H9 (cell line): Measurements from ENCODE around the gene UXT. TPM values are rescaled to one million over a fixed set of nuclear protein-coding genes. Genes with fewer than 3 reads are reported as not detected.

Experiments
- DNase-seq: peaks from one replicate; pipeline ENCODE4 v3.0.0-alpha.2; 2017
- H2AFZ ChIP-seq: one replicate; pipeline ENCODE4 v1.6.1; 2013; ENCODE audit warnings: mild to moderate bottlenecking, low read length, control low read depth, moderate library complexity
- H2AK5ac ChIP-seq: 2 replicates; pipeline ENCODE4 v1.6.1; 2013; ENCODE audit warnings: low read length, control low read depth, mixed read lengths; ENCODE audit not compliant: insufficient read length
- H2BK120ac ChIP-seq: one replicate; pipeline ENCODE4 v1.6.1; 2013; ENCODE audit warnings: low read depth, mild to moderate bottlenecking, low read length, control low read depth, inconsistent platforms; ENCODE audit not compliant: poor library complexity, severe bottlenecking
- H2BK12ac ChIP-seq: 2 replicates; pipeline ENCODE4 v1.6.1; 2013; ENCODE audit warnings: low read length, control low read depth, mixed read lengths, low read depth; ENCODE audit not compliant: insufficient read length
- H2BK15ac ChIP-seq: 2 replicates; pipeline ENCODE4 v1.6.1; 2013; ENCODE audit warnings: low read depth, low read length, control low read depth
- H2BK20ac ChIP-seq: one replicate; pipeline ENCODE4 v1.6.1; 2013; ENCODE audit warnings: low read depth, mild to moderate bottlenecking, low read length, control low read depth, inconsistent platforms; ENCODE audit not compliant: poor library complexity, severe bottlenecking
- H2BK5ac ChIP-seq: 2 replicates; pipeline ENCODE4 v1.6.1; 2013; ENCODE audit warnings: low read length, control low read depth, mixed read lengths; ENCODE audit not compliant: insufficient read length
- H3K14ac ChIP-seq: 2 replicates; pipeline ENCODE4 v1.6.1; 2013; ENCODE audit warnings: low read length, control low read depth; ENCODE audit not compliant: insufficient read depth
- H3K18ac ChIP-seq: 2 replicates; pipeline ENCODE4 v1.6.1; 2013; ENCODE audit warnings: low read depth, mild to moderate bottlenecking, mixed read lengths, low read length, control low read depth; ENCODE audit not compliant: insufficient read length
- H3K23ac ChIP-seq: 2 replicates; pipeline ENCODE4 v1.6.1; 2013; ENCODE audit warnings: low read length, control low read depth, mixed read lengths, low read depth; ENCODE audit not compliant: insufficient read length
- H3K23me2 ChIP-seq: 2 replicates; pipeline ENCODE4 v1.6.1; 2013; ENCODE audit warnings: low read depth, mild to moderate bottlenecking, mixed read lengths, low read length, control low read depth; ENCODE audit not compliant: insufficient read length, poor library complexity, severe bottlenecking
- H3K27ac ChIP-seq: 2 replicates; pipeline ENCODE4 v1.5.1; 2013; ENCODE audit warnings: low read length, control low read depth, mixed read lengths, low read depth; ENCODE audit not compliant: insufficient read length
- H3K27me3 ChIP-seq: 2 replicates; pipeline ENCODE4 v1.6.1; 2013; ENCODE audit warnings: low read length, control low read depth, inconsistent platforms; ENCODE audit not compliant: insufficient read depth
- H3K4ac ChIP-seq: 2 replicates; pipeline ENCODE4 v1.6.1; 2013; ENCODE audit warnings: low read depth, mild to moderate bottlenecking, control low read depth, inconsistent platforms, low read length, moderate library complexity
- H3K4me1 ChIP-seq: 2 replicates; pipeline ENCODE4 v1.6.1; 2013; ENCODE audit warnings: low read length, control low read depth, inconsistent platforms; ENCODE audit not compliant: insufficient read depth
- H3K4me2 ChIP-seq: 2 replicates; pipeline ENCODE4 v1.6.1; 2013; ENCODE audit warnings: low read length, control low read depth, mixed read lengths; ENCODE audit not compliant: insufficient read length, insufficient read depth
- H3K56ac ChIP-seq: 2 replicates; pipeline ENCODE4 v1.6.1; 2013; ENCODE audit warnings: low read depth, mild to moderate bottlenecking, mixed read lengths, low read length, control low read depth; ENCODE audit not compliant: insufficient read length
- H3K79me1 ChIP-seq: 2 replicates; pipeline ENCODE4 v1.6.1; 2013; ENCODE audit warnings: low read depth, mild to moderate bottlenecking, moderate library complexity, low read length, control low read depth, inconsistent platforms; ENCODE audit not compliant: insufficient read depth, poor library complexity, severe bottlenecking
- H3K79me2 ChIP-seq: 2 replicates; pipeline ENCODE4 v1.6.1; 2013; ENCODE audit warnings: low read length, control low read depth, inconsistent platforms; ENCODE audit not compliant: insufficient read depth
- H3K9ac ChIP-seq: 2 replicates; pipeline ENCODE4 v1.6.1; 2013; ENCODE audit warnings: low read length, control low read depth, mixed read lengths; ENCODE audit not compliant: insufficient read length; ENCODE audit errors: extremely low read depth
- H3K9me3 ChIP-seq: one replicate; pipeline ENCODE4 v1.6.1; 2013; ENCODE audit warnings: low read depth, low read length, inconsistent platforms; ENCODE audit not compliant: control insufficient read depth
- H3T11ph ChIP-seq: one replicate; pipeline ENCODE4 v1.6.1; 2013; ENCODE audit warnings: mild to moderate bottlenecking, low read length, control low read depth, inconsistent platforms
- H4K20me1 ChIP-seq: one replicate; pipeline ENCODE4 v1.6.1; 2013; ENCODE audit not compliant: control insufficient read depth, insufficient read length, insufficient read depth
- H4K5ac ChIP-seq: 2 replicates; pipeline ENCODE4 v1.6.1; 2013; ENCODE audit warnings: low read depth, mild to moderate bottlenecking, mixed read lengths, low read length, control low read depth; ENCODE audit not compliant: insufficient read length
- H4K8ac ChIP-seq: replicated peaks from 2 replicates; pipeline ENCODE4 v1.6.1; 2013; ENCODE audit warnings: low read length, control low read depth, mixed read lengths, low read depth; ENCODE audit not compliant: insufficient read length
- H4K91ac ChIP-seq: 2 replicates; pipeline ENCODE4 v1.6.1; 2013; ENCODE audit warnings: low read depth, mild to moderate bottlenecking, moderate library complexity, mixed read lengths, low read length, control low read depth; ENCODE audit not compliant: insufficient read length
- H3K27ac Mint-ChIP-seq, 3 experiments: 2 replicates in 2 of 3; 3 replicates in 1 of 3; pipeline ENCODE4 v1.8.0; 2020 to 2021; ENCODE audit warnings: mixed read lengths in 3 of 3, mild to moderate bottlenecking in 1 of 3, moderate library complexity in 1 of 3
- H3K27me3 Mint-ChIP-seq: 2 replicates; pipeline ENCODE4 v1.8.0; 2021; ENCODE audit warnings: low read depth, mild to moderate bottlenecking, moderate library complexity, mixed read lengths
- H3K36me3 Mint-ChIP-seq, 3 experiments: 2 replicates in 2 of 3; 3 replicates in 1 of 3; pipeline ENCODE4 v1.8.0; 2020 to 2021; ENCODE audit warnings: low read depth in 3 of 3, mixed read lengths in 3 of 3; ENCODE audit not compliant: insufficient read depth in 1 of 3
- H3K4me1 Mint-ChIP-seq, 2 experiments: 2 replicates each; pipeline ENCODE4 v1.8.0; 2020; ENCODE audit warnings: mixed read lengths in 2 of 2
- H3K4me3 Mint-ChIP-seq, 2 experiments: 2 replicates in 1 of 2; 3 replicates in 1 of 2; pipeline ENCODE4 v1.8.0; 2020 to 2021; ENCODE audit warnings: mild to moderate bottlenecking in 2 of 2, mixed read lengths in 2 of 2, moderate library complexity in 1 of 2
- H3K9me3 Mint-ChIP-seq, 2 experiments: 2 replicates in 1 of 2; 3 replicates in 1 of 2; pipeline ENCODE4 v1.8.0; 2020; ENCODE audit warnings: mild to moderate bottlenecking in 2 of 2, mixed read lengths in 2 of 2, moderate library complexity in 1 of 2
- WGBS: extraction: QIAGEN DNeasy Blood & Tissue Kit; methylation state at CpG from one replicate; pipeline ENCODE4 v1.1.7; 2013; ENCODE audit warnings: missing lambda C conversion rate, low lambda C conversion rate, mixed read lengths; ENCODE audit not compliant: insufficient read length; ENCODE audit errors: extremely low coverage; 5-methylcytosine and 5-hydroxymethylcytosine counted together
- total RNA-seq: library from RNA; stranded (reverse); gene quantifications from 2 replicates; pipeline ENCODE4 v1.2.1, GENCODE V29; 2021
- TF ChIP-seq, protein P1 (sequence below): fragments of 200-600 bp; sonication (generic); conservative IDR thresholded peaks from 3 replicates; pipeline ENCODE4 v1.8.0; 2021; ENCODE audit warnings: antibody characterized with exemption, mild to moderate bottlenecking

UXT gene
- total RNA-seq, 1 experiment from 2014 or later: 95.1 TPM

DNA sequence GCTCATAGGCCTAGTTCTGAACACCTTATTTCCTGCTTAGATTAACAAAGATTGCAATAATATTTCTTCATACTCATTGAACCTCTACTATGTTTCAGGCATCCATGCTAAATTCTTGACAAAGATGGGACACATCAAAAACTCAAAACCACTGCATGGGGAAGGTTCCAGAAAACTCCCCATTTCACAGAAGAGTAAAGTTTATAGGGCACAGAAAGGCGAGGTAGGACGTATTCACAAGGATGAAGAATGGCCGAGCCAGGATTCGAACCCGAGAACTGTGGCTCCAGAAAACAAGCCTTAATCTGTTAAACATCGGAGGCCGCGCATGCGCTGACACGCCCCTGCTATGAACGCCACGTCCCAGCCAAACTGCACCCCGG is 688 bp downstream of the UXT start:
- H3K27me3 Mint-ChIP-seq: peaks cover 9% of the 10 kb centered on the region
- H3K27me3 ChIP-seq: no peaks in the 10 kb centered on the region
- H2BK12ac ChIP-seq: no peak overlapping the region
- no peak overlapping the region for H3K4ac ChIP-seq
- H2AK5ac ChIP-seq: no peak overlapping the region
- H3K18ac ChIP-seq: peak overlapping the region; percentile 41
- H4K5ac ChIP-seq: no peak overlapping the region
- no peak overlapping the region for H2BK20ac ChIP-seq
- no peak overlapping the region for H3K27ac ChIP-seq
- peak overlapping the region; percentile 46 for H3K4me2 ChIP-seq
- peaks cover 78 to 79% of the 10 kb centered on the region in 2 experiments for H3K9me3 Mint-ChIP-seq
- no peak overlapping the region for H3K23ac ChIP-seq
- no peak overlapping the region for H2BK120ac ChIP-seq
- no peak overlapping the region for H4K8ac ChIP-seq
- H3K27ac Mint-ChIP-seq: peak overlapping the region in 2 of 3 experiments; percentile 99 to 100; a peak in 4 of 7 replicates
- no peak overlapping the region for H4K91ac ChIP-seq
- no peak for DNase-seq
- peaks cover 0 to 3% of the 10 kb centered on the region in 2 experiments; a peak in 1 of 4 replicates for H3K4me1 Mint-ChIP-seq
- no peaks in the 10 kb centered on the region for H4K20me1 ChIP-seq
- H3K9ac ChIP-seq: peak overlapping the region; percentile 78
- H3K9me3 ChIP-seq: peaks cover 5% of the 10 kb centered on the region
- H3K79me2 ChIP-seq: no peaks in the 10 kb centered on the region
- TF ChIP-seq, protein P1, sequence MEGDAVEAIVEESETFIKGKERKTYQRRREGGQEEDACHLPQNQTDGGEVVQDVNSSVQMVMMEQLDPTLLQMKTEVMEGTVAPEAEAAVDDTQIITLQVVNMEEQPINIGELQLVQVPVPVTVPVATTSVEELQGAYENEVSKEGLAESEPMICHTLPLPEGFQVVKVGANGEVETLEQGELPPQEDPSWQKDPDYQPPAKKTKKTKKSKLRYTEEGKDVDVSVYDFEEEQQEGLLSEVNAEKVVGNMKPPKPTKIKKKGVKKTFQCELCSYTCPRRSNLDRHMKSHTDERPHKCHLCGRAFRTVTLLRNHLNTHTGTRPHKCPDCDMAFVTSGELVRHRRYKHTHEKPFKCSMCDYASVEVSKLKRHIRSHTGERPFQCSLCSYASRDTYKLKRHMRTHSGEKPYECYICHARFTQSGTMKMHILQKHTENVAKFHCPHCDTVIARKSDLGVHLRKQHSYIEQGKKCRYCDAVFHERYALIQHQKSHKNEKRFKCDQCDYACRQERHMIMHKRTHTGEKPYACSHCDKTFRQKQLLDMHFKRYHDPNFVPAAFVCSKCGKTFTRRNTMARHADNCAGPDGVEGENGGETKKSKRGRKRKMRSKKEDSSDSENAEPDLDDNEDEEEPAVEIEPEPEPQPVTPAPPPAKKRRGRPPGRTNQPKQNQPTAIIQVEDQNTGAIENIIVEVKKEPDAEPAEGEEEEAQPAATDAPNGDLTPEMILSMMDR: no peak
- peak overlapping the region; percentile 87 to 89 for H3K4me3 Mint-ChIP-seq
- H3K14ac ChIP-seq: no peak overlapping the region
- no peaks in the 10 kb centered on the region for H3K79me1 ChIP-seq
- H2BK5ac ChIP-seq: no peak overlapping the region
- no peak overlapping the region for H3K56ac ChIP-seq
- no peak overlapping the region for H2AFZ ChIP-seq
- H3K4me1 ChIP-seq: no peaks in the 10 kb centered on the region
- H3T11ph ChIP-seq: no peak overlapping the region
- H2BK15ac ChIP-seq: no peak overlapping the region
- H3K23me2 ChIP-seq: no peaks in the 10 kb centered on the region
- peaks cover 17 to 39% (median 33%) of the 10 kb centered on the region in 3 experiments for H3K36me3 Mint-ChIP-seq
- no CpG with 5 or more reads among the region's 13 CpGs for WGBS
